ENCODE data around the gene ATP8B3.

DNA sequence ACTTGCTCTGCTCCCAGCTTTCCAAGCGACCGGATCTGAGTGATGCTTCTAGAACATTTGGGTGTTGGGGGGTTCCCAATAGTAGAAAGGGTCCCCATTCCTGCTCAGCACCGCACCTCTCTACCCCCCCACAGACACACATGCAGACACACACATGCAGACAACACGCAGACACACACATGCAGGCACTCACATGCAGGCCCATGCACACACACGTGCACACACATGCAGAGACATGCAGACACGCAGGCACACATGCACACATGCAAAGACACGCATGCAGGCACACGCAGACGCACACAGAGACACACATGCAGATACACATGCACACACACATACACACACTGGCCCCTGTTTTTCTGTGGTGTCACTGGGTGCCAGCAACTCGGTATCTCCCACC lies 34.9 kb downstream of the ATP8B3 start:
- TF ChIP-seq, protein P1, sequence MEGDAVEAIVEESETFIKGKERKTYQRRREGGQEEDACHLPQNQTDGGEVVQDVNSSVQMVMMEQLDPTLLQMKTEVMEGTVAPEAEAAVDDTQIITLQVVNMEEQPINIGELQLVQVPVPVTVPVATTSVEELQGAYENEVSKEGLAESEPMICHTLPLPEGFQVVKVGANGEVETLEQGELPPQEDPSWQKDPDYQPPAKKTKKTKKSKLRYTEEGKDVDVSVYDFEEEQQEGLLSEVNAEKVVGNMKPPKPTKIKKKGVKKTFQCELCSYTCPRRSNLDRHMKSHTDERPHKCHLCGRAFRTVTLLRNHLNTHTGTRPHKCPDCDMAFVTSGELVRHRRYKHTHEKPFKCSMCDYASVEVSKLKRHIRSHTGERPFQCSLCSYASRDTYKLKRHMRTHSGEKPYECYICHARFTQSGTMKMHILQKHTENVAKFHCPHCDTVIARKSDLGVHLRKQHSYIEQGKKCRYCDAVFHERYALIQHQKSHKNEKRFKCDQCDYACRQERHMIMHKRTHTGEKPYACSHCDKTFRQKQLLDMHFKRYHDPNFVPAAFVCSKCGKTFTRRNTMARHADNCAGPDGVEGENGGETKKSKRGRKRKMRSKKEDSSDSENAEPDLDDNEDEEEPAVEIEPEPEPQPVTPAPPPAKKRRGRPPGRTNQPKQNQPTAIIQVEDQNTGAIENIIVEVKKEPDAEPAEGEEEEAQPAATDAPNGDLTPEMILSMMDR (IDR thresholded peaks at IDR 0.05) = no peak
- no peak for TF ChIP-seq POLR2A (IDR thresholded peaks at IDR 0.05)

All from testis (tissue), 2 donors.